B cell (primary cell): Measurements from ENCODE around the gene C21orf58. TPM values are rescaled to one million over a fixed set of nuclear protein-coding genes. Genes with fewer than 3 reads are reported as not detected.

Experiments used
- ATAC-seq: fragments of 200-7000 bp; cut with Tn5 transposase; one replicate; pipeline ENCODE4 v1.10.0; 2021; ENCODE audit warnings: low read depth, mild to moderate bottlenecking, moderate number of reproducible peaks, moderate library complexity
- CTCF ChIA-PET: fragments of 350-600 bp; sonication (Branson Sonifier 250); formaldehyde crosslinking; loops from one replicate; lab custom pipeline; 2021; ENCODE audit warnings: antibody characterized with exemption, inconsistent platforms; lab: Charles Lee
- POLR2A ChIA-PET: fragments of 350-600 bp; sonication (Branson Sonifier 250); formaldehyde crosslinking; loops from one replicate; lab custom pipeline; 2021; ENCODE audit warnings: antibody characterized with exemption; lab: Charles Lee
- DNase-seq: peaks from one replicate; pipeline ENCODE4 v3.0.0; 2013
- H2AFZ ChIP-seq: 2 replicates; pipeline ENCODE4 v1.6.1; 2012; ENCODE audit warnings: mild to moderate bottlenecking, low read depth, low read length; ENCODE audit not compliant: insufficient read depth, poor library complexity, severe bottlenecking
- H3K27ac ChIP-seq, 2 donors: 1 replicate in 1 of 2; 2 replicates in 1 of 2; pipeline ENCODE4 v1.5.1; 2012 to 2013; ENCODE audit warnings: low read length in 2 of 2, mild to moderate bottlenecking in 2 of 2, moderate library complexity in 1 of 2
- H3K27me3 ChIP-seq, 4 experiments: fragments of 200-600 bp in 1 of 4; sonication (generic) in 1 of 4; replicated peaks in 1 of 4; 1 replicate in 2 of 4; 2 replicates in 2 of 4; pipeline versions ENCODE4 v1.6.1 to v1.7.0; 2013 to 2016; ENCODE audit warnings: low read length in 3 of 4, mild to moderate bottlenecking in 2 of 4, mixed read lengths in 1 of 4, moderate library complexity in 1 of 4; ENCODE audit not compliant: insufficient read depth in 4 of 4, control insufficient read depth in 3 of 4; ENCODE audit errors: control extremely low read depth in 1 of 4
- H3K36me3 ChIP-seq, 2 experiments: replicated peaks in 1 of 2; 1 replicate in 1 of 2; 2 replicates in 1 of 2; pipeline versions ENCODE4 v1.6.1 to v1.7.1; 2013; ENCODE audit warnings: low read length in 1 of 2; ENCODE audit not compliant: insufficient read depth in 2 of 2, control insufficient read depth in 1 of 2; ENCODE audit errors: control extremely low read depth in 1 of 2, extremely low read depth in 1 of 2
- H3K4me1 ChIP-seq, 2 donors: fragments of 200-600 bp in 1 of 2; sonication (generic) in 1 of 2; 1 replicate in 1 of 2; 2 replicates in 1 of 2; pipeline versions ENCODE4 v1.5.1 to v1.6.1; 2013 to 2017; ENCODE audit warnings: low read length in 2 of 2; ENCODE audit not compliant: control insufficient read depth in 2 of 2, insufficient read depth in 2 of 2
- H3K4me2 ChIP-seq: replicated peaks from 2 replicates; pipeline ENCODE3; 2012; ENCODE audit warnings: mild to moderate bottlenecking, low read depth, low read length; ENCODE audit not compliant: poor library complexity, severe bottlenecking
- H3K4me3 ChIP-seq, 5 experiments: fragments of 200-600 bp in 1 of 5; sonication (generic) in 1 of 5; 1 replicate in 3 of 5; 2 replicates in 2 of 5; pipeline versions ENCODE4 v1.5.1 to v1.7.0; 2011 to 2016; ENCODE audit warnings: low read length in 4 of 5, mild to moderate bottlenecking in 4 of 5, low read depth in 2 of 5, control low read depth in 1 of 5, moderate library complexity in 1 of 5; ENCODE audit not compliant: insufficient read depth in 1 of 5; ENCODE audit errors: control extremely low read depth in 1 of 5, extremely low read depth in 1 of 5
- H3K79me2 ChIP-seq: fragments of 200-600 bp; sonication (generic); one replicate; pipeline ENCODE4 v1.6.0; 2016; ENCODE audit warnings: low read length; ENCODE audit not compliant: control insufficient read depth, insufficient read depth
- H3K9ac ChIP-seq: fragments of 200-600 bp; sonication (generic); 2 replicates; pipeline ENCODE4 v1.6.1; 2017; ENCODE audit warnings: mild to moderate bottlenecking, low read length, moderate library complexity
- H3K9me3 ChIP-seq, 3 donors: one replicate each; pipeline versions ENCODE4 v1.6.1 to v1.7.1; 2013; ENCODE audit warnings: low read length in 2 of 3; ENCODE audit not compliant: control insufficient read depth in 2 of 3, insufficient read depth in 1 of 3; ENCODE audit errors: control extremely low read depth in 1 of 3
- H4K20me1 ChIP-seq: 2 replicates; pipeline ENCODE4 v1.6.0; 2012; ENCODE audit warnings: mild to moderate bottlenecking, low read length; ENCODE audit not compliant: insufficient read depth, control insufficient read depth, poor library complexity, severe bottlenecking
- H3K27ac Mint-ChIP-seq: one replicate; pipeline ENCODE4 v1.8.0; 2021; ENCODE audit warnings: mixed read lengths
- H3K27me3 Mint-ChIP-seq: one replicate; pipeline ENCODE4 v1.8.0; 2021; ENCODE audit warnings: mixed read lengths
- H3K4me1 Mint-ChIP-seq: one replicate; pipeline ENCODE4 v1.8.0; 2021; ENCODE audit warnings: mixed read lengths
- H3K4me3 Mint-ChIP-seq: one replicate; pipeline ENCODE4 v1.8.0; 2021; ENCODE audit warnings: mixed read lengths
- H3K9me3 Mint-ChIP-seq: one replicate; pipeline ENCODE4 v1.8.0; 2022; ENCODE audit warnings: mixed read lengths; ENCODE audit not compliant: insufficient read depth
- EZH2 ChIP-seq: IDR thresholded peaks from 2 replicates; pipeline ENCODE4 v1.6.1; 2012; ENCODE audit warnings: borderline replicate concordance, low read depth, mild to moderate bottlenecking, moderate library complexity, low read length; ENCODE audit not compliant: insufficient read depth, poor library complexity, severe bottlenecking
- WGBS: methylation state at CpG from one replicate; pipeline ENCODE4 v1.1.5; 2013; ENCODE audit warnings: missing lambda C conversion rate; ENCODE audit not compliant: insufficient coverage; 5-methylcytosine and 5-hydroxymethylcytosine counted together
- intact Hi-C: fragments of 100-400 bp; cut with micrococcal nuclease; formaldehyde crosslinking; loops from one replicate; pipeline ENCODE4 v1.10.0; 2022
- polyA plus RNA-seq: library from polyadenylated mRNA; depleted of rRNA; stranded (reverse); fragments of >200 nt; gene quantifications from 2 replicates; pipeline ENCODE4 v1.2.3, GENCODE V29; 2012
- total RNA-seq, 2 donors: library from RNA; stranded (reverse); fragments of 120-200 nt in 1 of 2; gene quantifications; 1 replicate in 1 of 2; 2 replicates in 1 of 2; pipeline versions ENCODE4 v1.2.3 to v1.2.4, GENCODE V29; 2013 to 2022
- TF ChIP-seq, protein P1 (sequence below): fragments of 200-600 bp; IDR thresholded peaks from one replicate; pipeline ENCODE4 v1.8.0; 2022; ENCODE audit warnings: antibody characterized with exemption, mild to moderate bottlenecking

Gene C21orf58
- total and polyA plus RNA-seq, 2 donors (not counting 1 experiment from before 2014, with no cell fraction given) = 6.3 to 9.5 TPM

- peak overlapping the region; percentile 87 for H3K9ac ChIP-seq
- H4K20me1 ChIP-seq = no peaks in the 10 kb centered on the region
- H3K27me3 ChIP-seq = peaks cover 0 to 3% (median 0%) of the 10 kb centered on the region in 4 experiments
- ATAC-seq = no peak
- intact Hi-C loops = no loop called here
- H3K36me3 ChIP-seq = peaks cover 0 to under 1% of the 10 kb centered on the region in 2 experiments
- Mint-ChIP-seq H3K27me3 (no peaks in the 10 kb centered on the region), H3K4me1 (peaks cover 24% of the 10 kb centered on the region), H3K27ac (peak overlapping the region; percentile 59), H3K4me3 (peak overlapping the region; percentile 88), H3K9me3 (no peaks in the 10 kb centered on the region)
- H3K79me2 ChIP-seq = peaks cover 31% of the 10 kb centered on the region
- peak overlapping the region; percentile 93 for H2AFZ ChIP-seq
- CTCF ChIA-PET = interaction anchor here (0.7 kb wide), 1 partner anchor 20 kb away, joined by 3 read pairs; no protein-coding TSS in a partner anchor
- TF ChIP-seq EZH2 = no peak
- TF ChIP-seq, protein P1, sequence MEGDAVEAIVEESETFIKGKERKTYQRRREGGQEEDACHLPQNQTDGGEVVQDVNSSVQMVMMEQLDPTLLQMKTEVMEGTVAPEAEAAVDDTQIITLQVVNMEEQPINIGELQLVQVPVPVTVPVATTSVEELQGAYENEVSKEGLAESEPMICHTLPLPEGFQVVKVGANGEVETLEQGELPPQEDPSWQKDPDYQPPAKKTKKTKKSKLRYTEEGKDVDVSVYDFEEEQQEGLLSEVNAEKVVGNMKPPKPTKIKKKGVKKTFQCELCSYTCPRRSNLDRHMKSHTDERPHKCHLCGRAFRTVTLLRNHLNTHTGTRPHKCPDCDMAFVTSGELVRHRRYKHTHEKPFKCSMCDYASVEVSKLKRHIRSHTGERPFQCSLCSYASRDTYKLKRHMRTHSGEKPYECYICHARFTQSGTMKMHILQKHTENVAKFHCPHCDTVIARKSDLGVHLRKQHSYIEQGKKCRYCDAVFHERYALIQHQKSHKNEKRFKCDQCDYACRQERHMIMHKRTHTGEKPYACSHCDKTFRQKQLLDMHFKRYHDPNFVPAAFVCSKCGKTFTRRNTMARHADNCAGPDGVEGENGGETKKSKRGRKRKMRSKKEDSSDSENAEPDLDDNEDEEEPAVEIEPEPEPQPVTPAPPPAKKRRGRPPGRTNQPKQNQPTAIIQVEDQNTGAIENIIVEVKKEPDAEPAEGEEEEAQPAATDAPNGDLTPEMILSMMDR = no peak
- peak overlapping the region; percentile 54 to 100 (median 95) for H3K4me3 ChIP-seq
- peak; percentile 19 for DNase-seq
- POLR2A ChIA-PET = no interaction called here
- peaks cover 16 to 23% of the 10 kb centered on the region in 2 donors for H3K4me1 ChIP-seq
- WGBS = under 1% methylated on average over 48 of the region's 50 CpGs
- peak overlapping the region; percentile 97 for H3K4me2 ChIP-seq
- peak overlapping the region in 1 of 2 donors; percentile 95 for H3K27ac ChIP-seq
- no peaks in the 10 kb centered on the region for H3K9me3 ChIP-seq
Observed at GRCh38 chr21:46322351-46323226, 1.1 kb downstream of the C21orf58 start.

DNA sequence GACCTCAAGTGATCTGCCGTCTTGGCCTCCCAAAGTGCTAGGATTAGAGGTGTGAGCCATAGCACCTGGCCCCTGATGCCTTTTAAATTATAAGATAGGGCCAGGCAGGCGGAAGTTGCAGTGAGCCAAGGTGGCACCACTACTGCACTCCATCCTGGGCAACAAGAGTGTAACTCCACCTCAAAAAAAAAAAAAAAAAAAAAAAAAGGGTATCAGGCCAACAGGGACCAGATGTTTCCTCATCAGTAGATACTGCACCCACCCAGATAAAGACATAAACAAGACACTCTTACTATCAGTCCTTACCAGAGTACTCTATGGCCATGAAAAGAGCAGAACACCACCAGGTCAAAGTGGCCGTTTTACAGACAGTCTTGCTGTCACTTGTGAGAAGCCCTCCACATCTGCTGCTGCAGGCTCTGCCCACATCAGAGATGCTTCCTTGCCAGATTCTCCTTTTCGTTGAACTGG lies 3.3 kb downstream of the C21orf58 start:
- no peak overlapping the region for H3K4me3 ChIP-seq
- 8% methylated on average over 1 of the region's 4 CpGs for WGBS
- peaks cover 0 to 3% (median 0%) of the 10 kb centered on the region in 4 experiments for H3K27me3 ChIP-seq
- ChIA-PET CTCF (no interaction called here), POLR2A (no interaction called here)
- no peaks in the 10 kb centered on the region for H3K9me3 Mint-ChIP-seq
- ATAC-seq (no peak), DNase-seq (no peak)
- H2AFZ ChIP-seq = no peak overlapping the region
- no peak overlapping the region for H3K27ac Mint-ChIP-seq
- H3K4me1 Mint-ChIP-seq = peaks cover 21% of the 10 kb centered on the region
- intact Hi-C loops = no loop called here
- peaks cover 28% of the 10 kb centered on the region for H3K79me2 ChIP-seq
- no peak overlapping the region for H3K9ac ChIP-seq
- H3K4me1 ChIP-seq = peaks cover 12 to 21% of the 10 kb centered on the region in 2 donors
- no peak overlapping the region for H3K4me2 ChIP-seq
- no peaks in the 10 kb centered on the region for H4K20me1 ChIP-seq
- no peak overlapping the region for H3K27ac ChIP-seq
- H3K27me3 Mint-ChIP-seq = no peaks in the 10 kb centered on the region
- no peak overlapping the region for H3K4me3 Mint-ChIP-seq
- TF ChIP-seq EZH2 = no peak
- TF ChIP-seq, protein P1 = no peak
- H3K36me3 ChIP-seq = no peaks in the 10 kb centered on the region
- no peaks in the 10 kb centered on the region for H3K9me3 ChIP-seq
